BJ (cell line): Measurements from ENCODE around the gene CCL19. TPM values are rescaled to one million over a fixed set of nuclear protein-coding genes. Genes with fewer than 3 reads are reported as not detected.

ENCODE experiments used
- CTCF ChIA-PET: fragments of 350-600 bp; formaldehyde crosslinking; extraction: SDS; loops from one replicate; lab custom pipeline; 2021; ENCODE audit warnings: antibody characterized with exemption, inconsistent platforms; lab: Yijun Ruan, JAX
- POLR2A ChIA-PET: fragments of 300-600 bp; sonication (Branson Sonifier 250); formaldehyde crosslinking; extraction: SDS; loops from one replicate; lab custom pipeline; 2021; ENCODE audit warnings: antibody characterized with exemption; lab: Charles Lee
- DNase-seq: peaks from one replicate; pipeline ENCODE4 v3.0.0-alpha.2; 2011; ENCODE audit warnings: low read depth
- H3K27me3 ChIP-seq: 2 replicates; pipeline ENCODE4 v1.6.0; 2011; ENCODE audit warnings: low read length; ENCODE audit not compliant: control insufficient read depth, insufficient read depth
- H3K36me3 ChIP-seq: 2 replicates; pipeline ENCODE4 v1.5.1; 2011; ENCODE audit warnings: low read length; ENCODE audit not compliant: control insufficient read depth, insufficient read depth
- H3K4me3 ChIP-seq: 2 replicates; pipeline ENCODE4 v1.5.1; 2011; ENCODE audit warnings: low read depth, mild to moderate bottlenecking, control low read depth, low read length
- CTCF ChIP-seq: IDR thresholded peaks from 2 replicates; pipeline ENCODE4 v1.5.1; 2011; ENCODE audit warnings: low read depth, mild to moderate bottlenecking, control low read depth, inconsistent platforms, low read length, moderate library complexity; ENCODE audit not compliant: insufficient read depth
- polyA plus RNA-seq: library from polyadenylated mRNA; depleted of rRNA; stranded (reverse); fragments of >200 nt; gene quantifications from 2 replicates; pipeline ENCODE4 v1.2.3, GENCODE V29; 2011

The CCL19 gene
- polyA plus RNA-seq, 1 experiment: not detected

- H3K36me3 ChIP-seq: no peaks in the 10 kb centered on the region
- no peak overlapping the region for H3K4me3 ChIP-seq
- ChIA-PET POLR2A (no interaction called here), CTCF (interaction anchor here (0.9 kb wide), 1 partner anchor 19 kb away, joined by 5 read pairs; no protein-coding TSS in a partner anchor)
- no peak for TF ChIP-seq CTCF
- H3K27me3 ChIP-seq: no peaks in the 10 kb centered on the region
- no peak for DNase-seq
These were observed 3.7 kb upstream of the CCL19 start for GRCh38 chr9:34694811-34695210.

DNA sequence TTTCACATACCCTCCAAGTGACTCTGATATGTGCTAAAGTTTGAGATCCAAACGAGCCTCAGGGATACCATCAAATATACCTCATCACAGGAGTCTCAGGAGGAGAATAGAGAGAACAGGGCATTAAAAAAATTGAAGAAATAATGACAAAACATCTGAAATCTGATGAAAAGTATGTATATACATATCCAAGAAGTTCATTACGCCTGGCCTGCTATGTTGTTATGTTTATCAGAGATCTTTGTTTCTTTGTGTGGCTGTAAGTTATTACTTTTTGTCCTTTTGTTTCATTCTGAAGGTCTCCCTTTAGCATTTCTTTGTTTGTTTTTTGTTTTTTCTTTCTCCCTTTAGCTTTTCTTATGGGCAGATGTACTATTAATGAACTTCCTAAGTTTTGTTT is 2.5 kb upstream of the CCL19 start:
- Histone ChIP-seq H3K27me3 (no peaks in the 10 kb centered on the region), H3K4me3 (no peak overlapping the region), H3K36me3 (no peaks in the 10 kb centered on the region)
- ChIA-PET POLR2A (no interaction called here), CTCF (interaction anchor here (3.6 kb wide), 1 partner anchor 9 kb away, joined by 18 read pairs; no protein-coding TSS in a partner anchor)
- DNase-seq: no peak
- no peak for TF ChIP-seq CTCF

- H3K4me3 ChIP-seq: no peak overlapping the region
- POLR2A ChIA-PET: no interaction called here
- TF ChIP-seq CTCF: no peak
These were observed 850 bp upstream of the CCL19 start for GRCh38 chr9:34691936-34692315.

DNA sequence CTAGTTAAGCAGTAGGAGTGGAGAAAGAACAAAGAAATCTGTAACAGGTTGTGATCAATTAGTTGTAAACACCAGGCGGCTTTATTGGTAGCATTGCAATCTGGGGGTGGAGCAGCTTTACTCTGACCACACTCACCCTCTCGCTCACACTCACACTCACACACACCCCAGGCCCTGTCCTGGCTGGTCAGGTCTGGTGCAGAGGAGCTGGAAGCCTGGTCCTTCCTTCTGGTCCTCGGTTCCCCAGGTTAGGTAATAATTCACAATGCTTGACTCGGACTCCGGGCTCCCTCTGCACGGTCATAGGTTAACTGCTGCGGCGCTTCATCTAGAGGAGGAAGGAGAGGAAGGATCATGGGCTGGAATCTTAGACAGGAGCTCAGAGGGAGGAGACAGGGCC is 1.6 kb downstream of the CCL19 start:
- Histone ChIP-seq H3K4me3 (no peak overlapping the region), H3K27me3 (no peaks in the 10 kb centered on the region), H3K36me3 (no peaks in the 10 kb centered on the region)
- ChIA-PET POLR2A (no interaction called here), CTCF (interaction anchor here (1.2 to 4.0 kb wide), 2 partner anchors 11 to 13 kb away, joined by 3 to 29 read pairs; no protein-coding TSS in a partner anchor)
- no peak for TF ChIP-seq CTCF
- DNase-seq: no peak

More at GRCh38 chr9:34691936-34692315, 850 bp upstream of the CCL19 start:
- H3K36me3 ChIP-seq: no peaks in the 10 kb centered on the region
- H3K27me3 ChIP-seq: no peaks in the 10 kb centered on the region
- no peak for DNase-seq
- CTCF ChIA-PET: interaction anchor here (0.6 to 4.0 kb wide), 6 partner anchors 8 to 144 kb away, joined by 3 to 29 read pairs (median 3); no protein-coding TSS in a partner anchor

GRCh38 chr9:34689116-34689470 is 2.0 kb downstream of the CCL19 start:
- H3K36me3 ChIP-seq: no peaks in the 10 kb centered on the region
- no peak overlapping the region for H3K4me3 ChIP-seq
- TF ChIP-seq CTCF: no peak
- POLR2A ChIA-PET: no interaction called here
- CTCF ChIA-PET: interaction anchor here (1.2 to 4.0 kb wide), 2 partner anchors 11 to 14 kb away, joined by 3 to 29 read pairs; no protein-coding TSS in a partner anchor
- H3K27me3 ChIP-seq: no peaks in the 10 kb centered on the region
- no peak for DNase-seq
